CD8-positive, alpha-beta memory T cell (primary cell): ENCODE measurements around the gene MOGAT1. TPM values are rescaled to one million over a fixed set of nuclear protein-coding genes. Genes with fewer than 3 reads are reported as not detected.

Experiments
- CTCF ChIA-PET: fragments of 350-600 bp; sonication (Branson Sonifier 250); formaldehyde crosslinking; loops from one replicate; lab custom pipeline; 2021; ENCODE audit warnings: antibody characterized with exemption; lab: Charles Lee
- POLR2A ChIA-PET: fragments of 350-600 bp; sonication (Branson Sonifier 250); formaldehyde crosslinking; loops from one replicate; lab custom pipeline; 2021; ENCODE audit warnings: antibody characterized with exemption; lab: Charles Lee
- DNase-seq, 5 donors: peaks; one replicate each; pipeline versions ENCODE4 v3.0.0 to v3.0.0-alpha.2; 2020 to 2022; ENCODE audit warnings: mixed read lengths in 1 of 5
- H3K27ac ChIP-seq: one replicate; pipeline ENCODE4 v1.7.0; 2013; ENCODE audit warnings: low read depth, mild to moderate bottlenecking, low read length, moderate library complexity
- H3K27me3 ChIP-seq: 2 replicates; pipeline ENCODE4 v1.7.0; 2013; ENCODE audit warnings: low read length, mild to moderate bottlenecking; ENCODE audit not compliant: insufficient read depth, poor library complexity, severe bottlenecking
- H3K36me3 ChIP-seq: 2 replicates; pipeline ENCODE4 v1.7.0; 2013; ENCODE audit warnings: mild to moderate bottlenecking, low read length, moderate library complexity; ENCODE audit not compliant: insufficient read depth
- H3K4me1 ChIP-seq: 2 replicates; pipeline ENCODE4 v1.7.0; 2013; ENCODE audit warnings: mild to moderate bottlenecking, low read length, moderate library complexity; ENCODE audit not compliant: insufficient read depth
- H3K4me3 ChIP-seq: 2 replicates; pipeline ENCODE4 v1.7.0; 2013; ENCODE audit warnings: mild to moderate bottlenecking, low read length
- H3K9me3 ChIP-seq: 2 replicates; pipeline ENCODE4 v1.7.0; 2013; ENCODE audit warnings: mild to moderate bottlenecking, low read length
- H3K27ac Mint-ChIP-seq, 8 donors: one replicate each; pipeline ENCODE4 v1.8.0; 2020 to 2021; ENCODE audit warnings: mixed read lengths in 8 of 8, mild to moderate bottlenecking in 6 of 8, inconsistent platforms in 3 of 8, moderate library complexity in 3 of 8
- H3K27me3 Mint-ChIP-seq, 2 donors: one replicate each; pipeline ENCODE4 v1.8.0; 2020 to 2021; ENCODE audit warnings: mixed read lengths in 2 of 2, mild to moderate bottlenecking in 1 of 2, moderate library complexity in 1 of 2
- H3K36me3 Mint-ChIP-seq, 3 donors: one replicate each; pipeline ENCODE4 v1.8.0; 2020 to 2021; ENCODE audit warnings: mixed read lengths in 3 of 3, inconsistent platforms in 1 of 3, mild to moderate bottlenecking in 1 of 3
- H3K4me1 Mint-ChIP-seq, 3 donors: one replicate each; pipeline ENCODE4 v1.8.0; 2020 to 2021; ENCODE audit warnings: mixed read lengths in 3 of 3, inconsistent platforms in 1 of 3, mild to moderate bottlenecking in 1 of 3
- H3K4me3 Mint-ChIP-seq, 7 donors: one replicate each; pipeline ENCODE4 v1.8.0; 2020 to 2021; ENCODE audit warnings: mixed read lengths in 7 of 7, mild to moderate bottlenecking in 6 of 7, moderate library complexity in 4 of 7, inconsistent platforms in 2 of 7
- H3K9me3 Mint-ChIP-seq, 5 donors: one replicate each; pipeline ENCODE4 v1.8.0; 2020 to 2022; ENCODE audit warnings: mixed read lengths in 5 of 5, mild to moderate bottlenecking in 3 of 5, moderate library complexity in 2 of 5, inconsistent platforms in 1 of 5
- polyA plus RNA-seq: library from polyadenylated mRNA; unstranded; fragments of 300-500 nt; fragmentation: Illumina TruSeq; gene quantifications from one replicate; pipeline ENCODE4 v1.2.3, GENCODE V29; 2021
- total RNA-seq, 2 experiments: library from RNA; stranded (reverse); gene quantifications; one replicate each; pipeline ENCODE4 v1.2.3, GENCODE V29; 2021

The MOGAT1 gene, protein sequence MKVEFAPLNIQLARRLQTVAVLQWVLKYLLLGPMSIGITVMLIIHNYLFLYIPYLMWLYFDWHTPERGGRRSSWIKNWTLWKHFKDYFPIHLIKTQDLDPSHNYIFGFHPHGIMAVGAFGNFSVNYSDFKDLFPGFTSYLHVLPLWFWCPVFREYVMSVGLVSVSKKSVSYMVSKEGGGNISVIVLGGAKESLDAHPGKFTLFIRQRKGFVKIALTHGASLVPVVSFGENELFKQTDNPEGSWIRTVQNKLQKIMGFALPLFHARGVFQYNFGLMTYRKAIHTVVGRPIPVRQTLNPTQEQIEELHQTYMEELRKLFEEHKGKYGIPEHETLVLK
- total RNA-seq, result not detected
- polyA plus RNA-seq, result not detected

DNA sequence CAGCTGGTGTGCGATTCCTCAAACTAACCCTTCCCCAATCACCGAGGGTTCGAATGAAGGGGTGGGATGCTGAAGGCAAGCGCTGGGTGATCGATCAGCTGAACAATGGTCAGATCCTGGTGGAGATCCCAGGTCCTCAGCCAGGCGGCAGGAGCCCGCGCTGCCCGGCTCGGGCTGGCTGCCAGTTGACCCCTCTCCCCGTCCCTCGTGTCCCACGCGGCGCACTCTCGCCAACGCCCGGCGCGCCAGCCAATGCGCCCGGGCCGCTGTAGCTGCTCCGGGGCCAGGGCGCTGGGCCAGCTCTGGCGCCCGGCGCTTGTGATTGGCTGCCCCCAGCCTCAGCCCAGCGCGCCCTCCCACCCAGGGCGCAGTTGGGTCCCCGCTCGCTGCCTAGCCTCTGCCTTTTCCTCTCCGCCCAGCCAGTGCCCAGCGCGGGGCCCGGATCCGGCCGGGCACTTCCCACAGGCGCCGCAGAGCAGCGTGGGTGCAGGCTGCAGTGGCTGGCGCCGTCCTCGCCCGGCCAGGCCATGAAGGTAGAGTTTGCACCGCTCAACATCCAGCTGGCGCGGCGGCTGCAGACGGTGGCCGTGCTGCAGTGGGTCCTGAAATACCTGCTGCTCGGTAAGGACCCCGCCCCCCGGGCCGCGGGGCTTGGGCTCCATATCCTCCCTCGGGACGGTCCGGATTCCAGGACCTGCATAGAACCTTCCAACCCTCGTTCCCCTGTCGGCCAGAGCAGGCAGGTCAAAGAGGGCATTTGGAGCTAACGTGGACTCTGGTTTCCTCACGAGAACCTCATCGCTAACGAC, at the start of gene MOGAT1:
MOGAT1 (plus strand) TSS at position 400 of the 809 bp plus-strand sequence; CDS start at position 528, 128 bp downstream.
- no peak for DNase-seq
- Histone ChIP-seq H3K36me3 (no peaks in the 10 kb centered on the region), H3K9me3 (no peaks in the 10 kb centered on the region), H3K27ac (no peak within 1 kb of the TSS), H3K4me1 (no peaks in the 10 kb centered on the region), H3K4me3 (no peak within 1 kb of the TSS), H3K27me3 (peaks cover 6% of the 10 kb centered on the region)
- H3K27me3 Mint-ChIP-seq, result peaks cover 34 to 72% of the 10 kb centered on the region in 2 donors
- H3K4me1 Mint-ChIP-seq, result peaks cover 8 to 14% (median 11%) of the 10 kb centered on the region in 3 donors
- no peaks in the 10 kb centered on the region for H3K9me3 Mint-ChIP-seq
- H3K27ac Mint-ChIP-seq, result no peak within 1 kb of the TSS
- ChIA-PET POLR2A (interaction anchor here (0.6 kb wide), 1 partner anchor 195 kb away, joined by 3 read pairs; no protein-coding TSS in a partner anchor), CTCF (interaction anchor here (3.0 kb wide), 1 partner anchor 19 kb away, joined by 16 read pairs; no protein-coding TSS in a partner anchor)
- no peaks in the 10 kb centered on the region for H3K36me3 Mint-ChIP-seq
- peak within 1 kb of the TSS in 6 of 7 donors; percentile 40 to 76 (median 52) for H3K4me3 Mint-ChIP-seq

- Mint-ChIP-seq H3K9me3 (no peaks in the 10 kb centered on the region), H3K27ac (no peak overlapping the region), H3K4me3 (no peak overlapping the region), H3K36me3 (peaks cover 15 to 72% (median 23%) of the 10 kb centered on the region in 3 donors), H3K27me3 (no peaks in the 10 kb centered on the region), H3K4me1 (no peaks in the 10 kb centered on the region)
- H3K4me1 ChIP-seq, result no peaks in the 10 kb centered on the region
- ChIA-PET CTCF (no interaction called here), POLR2A (no interaction called here)
- H3K36me3 ChIP-seq, result peaks cover 24% of the 10 kb centered on the region
- H3K9me3 ChIP-seq, result no peaks in the 10 kb centered on the region
- no peaks in the 10 kb centered on the region for H3K27me3 ChIP-seq
- H3K4me3 ChIP-seq, result no peak overlapping the region
- H3K27ac ChIP-seq, result no peak overlapping the region
- no peak for DNase-seq
These were observed 49.6 kb upstream of the MOGAT1 start for GRCh38 chr2:222621893-222622292.

GRCh38 chr2:222622910-222623309, 48.5 kb upstream of the MOGAT1 start:
- Histone ChIP-seq H3K27ac (no peak overlapping the region), H3K36me3 (peaks cover 33% of the 10 kb centered on the region), H3K4me1 (no peaks in the 10 kb centered on the region), H3K4me3 (no peak overlapping the region), H3K27me3 (no peaks in the 10 kb centered on the region), H3K9me3 (no peaks in the 10 kb centered on the region)
- Mint-ChIP-seq H3K4me1 (no peaks in the 10 kb centered on the region), H3K27me3 (no peaks in the 10 kb centered on the region), H3K9me3 (no peaks in the 10 kb centered on the region), H3K27ac (no peak overlapping the region), H3K4me3 (no peak overlapping the region), H3K36me3 (peaks cover 20 to 78% (median 31%) of the 10 kb centered on the region in 3 donors)
- POLR2A ChIA-PET, result no interaction called here
- DNase-seq, result no peak
- CTCF ChIA-PET, result interaction anchor here (1.6 kb wide), 1 partner anchor 8 kb away, joined by 5 read pairs; no protein-coding TSS in a partner anchor

DNA sequence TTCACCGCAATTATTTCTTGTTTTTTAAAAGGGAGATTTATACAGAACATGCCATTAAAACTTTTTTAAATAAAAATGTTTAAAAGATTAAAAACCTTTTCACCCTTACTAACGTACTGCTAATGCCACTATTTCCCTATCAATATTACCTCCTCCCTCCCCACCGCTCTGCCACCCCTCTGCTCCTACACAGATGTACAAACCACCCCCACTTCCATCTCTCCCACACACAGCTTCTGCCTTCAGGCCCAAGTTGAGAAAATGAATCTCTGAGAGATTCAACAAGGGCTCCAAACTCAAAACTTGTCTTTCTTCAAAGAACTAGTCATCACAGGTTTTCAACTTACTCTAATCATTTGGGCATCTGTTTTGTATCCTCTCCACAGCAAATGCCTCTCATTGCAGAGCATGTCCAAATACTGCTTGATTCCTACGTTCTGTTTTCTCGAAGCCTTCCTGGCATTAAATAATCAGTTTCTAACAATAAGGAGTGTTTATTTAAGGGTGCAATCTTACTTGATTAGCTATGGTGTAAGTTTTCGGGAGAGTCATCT, 47.6 kb upstream of the MOGAT1 start:
- peaks cover 39% of the 10 kb centered on the region for H3K36me3 ChIP-seq
- no peaks in the 10 kb centered on the region for H3K9me3 ChIP-seq
- no peak overlapping the region for H3K27ac ChIP-seq
- DNase-seq, result no peak
- no peak overlapping the region for H3K4me3 ChIP-seq
- CTCF ChIA-PET, result interaction anchor here (1.6 kb wide), 1 partner anchor 9 kb away, joined by 5 read pairs; no protein-coding TSS in a partner anchor
- Mint-ChIP-seq H3K27me3 (no peaks in the 10 kb centered on the region), H3K9me3 (no peaks in the 10 kb centered on the region), H3K36me3 (peaks cover 17 to 79% (median 29%) of the 10 kb centered on the region in 3 donors), H3K4me1 (no peaks in the 10 kb centered on the region), H3K27ac (peak overlapping the region in 1 of 8 donors; percentile 19), H3K4me3 (no peak overlapping the region)
- H3K27me3 ChIP-seq, result no peaks in the 10 kb centered on the region
- H3K4me1 ChIP-seq, result no peaks in the 10 kb centered on the region
- POLR2A ChIA-PET, result no interaction called here

GRCh38 chr2:222627764-222628163, 43.7 kb upstream of the MOGAT1 start:
- H3K9me3 ChIP-seq, result no peaks in the 10 kb centered on the region
- no peaks in the 10 kb centered on the region for H3K4me1 ChIP-seq
- no peak for DNase-seq
- ChIA-PET CTCF (no interaction called here), POLR2A (no interaction called here)
- Mint-ChIP-seq H3K27me3 (no peaks in the 10 kb centered on the region), H3K4me1 (no peaks in the 10 kb centered on the region), H3K4me3 (no peak overlapping the region), H3K36me3 (peaks cover 19 to 82% (median 37%) of the 10 kb centered on the region in 3 donors), H3K27ac (no peak overlapping the region), H3K9me3 (no peaks in the 10 kb centered on the region)
- H3K4me3 ChIP-seq, result no peak overlapping the region
- no peaks in the 10 kb centered on the region for H3K27me3 ChIP-seq
- H3K27ac ChIP-seq, result no peak overlapping the region
- peaks cover 64% of the 10 kb centered on the region for H3K36me3 ChIP-seq

- H3K36me3 Mint-ChIP-seq, result peaks cover 20 to 77% (median 34%) of the 10 kb centered on the region in 3 donors
- no peak for DNase-seq
- no peaks in the 10 kb centered on the region for H3K4me1 ChIP-seq
- ChIA-PET CTCF (no interaction called here), POLR2A (no interaction called here)
- no peaks in the 10 kb centered on the region for H3K27me3 ChIP-seq
- no peak overlapping the region for H3K27ac ChIP-seq
- no peaks in the 10 kb centered on the region for H3K9me3 ChIP-seq
- H3K4me1 Mint-ChIP-seq, result peaks cover 0 to 9% (median 4%) of the 10 kb centered on the region in 3 donors
- peaks cover 30% of the 10 kb centered on the region for H3K36me3 ChIP-seq
- H3K9me3 Mint-ChIP-seq, result peaks cover 0 to 1% (median 0%) of the 10 kb centered on the region in 5 donors
- H3K4me3 ChIP-seq, result no peak overlapping the region
- H3K4me3 Mint-ChIP-seq, result no peak overlapping the region
- no peaks in the 10 kb centered on the region for H3K27me3 Mint-ChIP-seq
- H3K27ac Mint-ChIP-seq, result no peak overlapping the region
These were observed 36.2 kb upstream of the MOGAT1 start for GRCh38 chr2:222635295-222635694.

- Histone ChIP-seq H3K27me3 (no peaks in the 10 kb centered on the region), H3K9me3 (no peaks in the 10 kb centered on the region), H3K27ac (no peak overlapping the region), H3K36me3 (peaks cover 25% of the 10 kb centered on the region), H3K4me1 (no peaks in the 10 kb centered on the region), H3K4me3 (no peak overlapping the region)
- CTCF ChIA-PET, result no interaction called here
- Mint-ChIP-seq H3K27me3 (no peaks in the 10 kb centered on the region), H3K27ac (no peak overlapping the region), H3K4me3 (no peak overlapping the region), H3K4me1 (peaks cover 2 to 9% (median 4%) of the 10 kb centered on the region in 3 donors), H3K9me3 (peaks cover 0 to 1% (median 0%) of the 10 kb centered on the region in 5 donors), H3K36me3 (peaks cover 20 to 74% (median 30%) of the 10 kb centered on the region in 3 donors)
- POLR2A ChIA-PET, result no interaction called here
- no peak for DNase-seq
These were observed 34.4 kb upstream of the MOGAT1 start for GRCh38 chr2:222637067-222637466.
